GM18511 (cell line): Measurements from ENCODE around the gene RINT1.
"Not testable (repeated sequence)": the region's sequence is repeated elsewhere in the genome, so short reads cannot be mapped to it uniquely, and the experiment has no call there.

Experiments
- ATAC-seq: cut with Tn5 transposase; IDR thresholded peaks from one replicate; pipeline ENCODE4 v1.9.1; 2021; ENCODE audit warnings: mild to moderate bottlenecking, moderate library complexity; ENCODE audit not compliant: unreplicated experiment

RINT1 gene

GRCh38 chr7:105531792-105532671 lies at the start of gene RINT1:
RINT1 (plus strand) TSS chr7:105532201; CDS start chr7:105532316, 115 bp downstream.
- ATAC-seq = peak; percentile 94

- ATAC-seq = no peak
Measured at GRCh38 chr7:105487579-105488571, 44.1 kb upstream of the RINT1 start.

DNA sequence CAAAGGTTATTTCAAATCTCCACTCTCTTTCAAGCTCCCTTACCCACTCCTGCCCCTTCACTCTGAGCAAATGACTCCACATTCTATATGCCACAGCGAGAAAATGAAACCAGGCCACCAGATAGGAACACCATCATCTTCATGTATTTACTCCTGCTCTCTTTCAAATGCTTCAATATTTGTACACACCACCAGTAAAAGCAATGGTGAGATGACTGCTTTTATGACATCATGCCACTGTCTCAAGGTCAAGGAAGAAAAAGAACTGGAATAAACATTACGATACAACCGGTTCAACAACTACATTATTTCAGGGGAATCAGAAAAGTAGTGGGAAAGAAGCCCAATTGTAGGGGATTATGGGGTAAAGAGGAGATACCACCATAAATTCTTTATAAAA lies 42.6 kb upstream of the RINT1 start:
- no peak for ATAC-seq

GRCh38 chr7:105493196-105493922 lies 38.6 kb upstream of the RINT1 start:
- no peak for ATAC-seq

- no peak for ATAC-seq
Measured at GRCh38 chr7:105493923-105494315, 38.1 kb upstream of the RINT1 start.

GRCh38 chr7:105496521-105496920 lies 35.5 kb upstream of the RINT1 start:
- ATAC-seq = no peak

GRCh38 chr7:105497016-105497415 lies 35.0 kb upstream of the RINT1 start:
- no peak for ATAC-seq

GRCh38 chr7:105502173-105502572 lies 29.8 kb upstream of the RINT1 start:
- ATAC-seq = no peak

GRCh38 chr7:105512415-105512814 lies 19.6 kb upstream of the RINT1 start:
- ATAC-seq = no peak

DNA sequence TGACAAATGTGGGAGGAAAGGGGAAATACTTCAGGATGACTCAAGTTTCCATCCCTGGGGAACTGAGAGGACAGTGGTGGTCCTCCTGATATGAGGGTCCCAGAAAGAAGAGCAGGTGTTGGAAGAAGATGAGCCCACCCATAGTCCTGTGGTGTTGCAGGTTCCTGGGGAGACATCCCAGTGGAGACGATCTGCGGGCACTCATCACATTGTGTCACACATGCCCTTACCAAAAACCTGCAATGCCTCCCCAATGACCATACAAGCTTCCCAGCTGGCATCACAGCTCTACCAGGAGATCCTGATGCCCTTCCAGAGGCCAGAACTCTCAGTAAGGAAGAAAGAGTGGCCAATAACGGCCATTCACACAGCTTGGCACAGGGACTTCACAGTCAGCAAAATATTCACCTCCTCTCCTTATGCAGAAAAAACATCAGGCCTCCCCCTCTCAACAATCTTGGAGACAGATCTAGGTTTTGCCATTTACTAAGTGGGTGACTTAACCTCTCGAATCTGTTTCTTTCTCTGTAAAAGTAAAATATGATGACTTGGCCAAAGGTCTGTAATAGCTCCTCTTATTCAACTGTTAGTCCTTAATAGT lies 19.0 kb upstream of the RINT1 start:
- no peak for ATAC-seq

- ATAC-seq = not testable (repeated sequence)
Measured at GRCh38 chr7:105515610-105516009, 16.4 kb upstream of the RINT1 start.

DNA sequence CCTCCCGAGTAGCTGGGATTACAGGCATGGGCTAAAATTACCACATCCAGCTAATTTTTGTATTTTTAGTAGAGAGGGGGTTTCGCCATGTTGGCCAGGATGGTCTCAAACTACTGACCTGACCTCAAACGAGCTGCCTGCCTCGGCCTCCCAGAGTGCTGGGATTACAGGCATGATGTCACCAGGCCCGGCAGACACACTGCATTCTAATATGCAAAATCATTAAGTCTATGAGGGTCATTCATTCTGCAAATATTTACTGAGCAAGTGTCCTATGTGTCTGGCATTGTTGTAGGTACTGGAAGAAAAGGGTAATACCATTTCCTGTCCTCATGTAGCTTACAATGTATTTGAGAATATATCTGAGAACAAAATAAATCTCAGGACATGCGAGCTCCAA lies 12.6 kb upstream of the RINT1 start:
- no peak for ATAC-seq

- ATAC-seq = not testable (repeated sequence)
Measured at GRCh38 chr7:105520620-105521019, 11.4 kb upstream of the RINT1 start.

DNA sequence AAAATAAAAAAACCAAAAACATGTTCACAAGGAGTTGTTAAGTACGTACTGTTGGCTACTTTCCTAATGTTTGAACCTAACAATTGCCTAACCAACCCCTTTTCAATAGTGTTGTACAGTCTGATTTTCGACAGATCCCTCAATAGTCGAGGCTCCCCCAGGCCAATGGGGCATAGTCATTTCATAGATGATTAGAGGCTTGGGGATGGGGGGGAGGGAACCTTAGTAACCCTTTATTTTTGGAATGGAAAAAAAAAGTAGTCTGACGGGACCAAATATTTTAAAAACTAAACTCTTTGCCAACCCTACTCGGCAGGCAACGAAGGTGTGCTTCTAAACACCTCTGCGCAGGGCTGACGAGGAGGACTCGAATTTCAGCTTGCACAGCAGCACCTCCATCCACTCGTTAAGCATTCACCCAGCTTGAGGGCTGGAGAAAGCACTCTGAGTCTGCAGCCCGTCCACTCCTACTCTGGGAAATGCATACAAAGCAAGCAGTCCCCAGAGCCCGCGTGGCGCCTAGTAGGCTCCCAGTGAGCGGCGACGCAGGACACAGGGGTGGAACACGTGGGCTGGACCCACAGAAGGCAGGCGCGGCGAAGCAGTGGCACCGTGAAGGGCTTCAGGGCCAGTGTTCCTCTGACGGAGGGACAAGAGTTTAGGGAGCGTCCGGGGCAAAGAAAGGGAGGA lies 10.8 kb upstream of the RINT1 start:
- peak; percentile 48 for ATAC-seq

DNA sequence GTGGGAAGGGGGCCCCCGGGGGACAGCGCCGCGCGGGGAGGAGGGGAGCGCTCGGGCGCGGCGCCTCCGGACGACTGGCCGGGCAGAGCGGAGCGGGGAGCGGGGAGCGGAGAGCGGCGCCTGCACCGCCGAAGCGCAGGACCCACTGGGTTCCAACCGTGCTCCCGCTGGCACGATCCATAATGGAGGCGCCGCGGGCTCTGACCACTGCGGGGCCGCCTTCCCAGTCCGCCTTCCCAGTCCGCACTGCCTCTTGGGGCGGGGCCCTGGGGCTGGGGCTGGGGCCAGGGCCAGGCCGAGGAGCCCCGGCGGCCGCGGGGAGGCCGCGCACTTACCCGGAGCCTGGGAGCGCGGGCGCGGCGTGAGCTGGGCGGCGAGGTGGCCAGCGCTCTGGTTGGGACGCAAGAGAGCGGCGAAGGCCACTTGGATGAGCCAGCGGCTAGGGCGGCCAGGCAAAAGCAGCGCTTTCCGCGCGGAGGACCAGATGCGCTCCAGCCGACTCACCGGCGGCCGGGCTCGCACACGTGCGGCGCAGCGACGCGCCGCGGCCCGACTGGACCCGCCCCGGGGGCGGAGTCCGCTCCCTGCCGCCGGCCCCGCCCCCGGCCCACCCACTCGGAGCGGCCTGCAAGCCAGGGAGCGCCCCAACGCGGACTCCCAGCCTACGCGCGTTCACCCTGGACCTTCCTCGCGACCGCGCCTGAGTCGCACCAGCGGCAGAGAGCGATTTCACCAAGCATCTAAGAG lies 10.1 kb upstream of the RINT1 start, which contains the start of gene PUS7:
Gene PUS7, minus strand, starts transcription at position 555 of the 747 bp plus-strand sequence. CDS start 13,759 bp downstream, outside the sequence.
- ATAC-seq = peak; percentile 87

- not testable (repeated sequence) for ATAC-seq
Measured at GRCh38 chr7:105524423-105524822, 7.6 kb upstream of the RINT1 start.

GRCh38 chr7:105524840-105525239 lies 7.2 kb upstream of the RINT1 start:
- ATAC-seq = no peak

- not testable (repeated sequence) for ATAC-seq
Measured at GRCh38 chr7:105527737-105528136, 4.3 kb upstream of the RINT1 start.

DNA sequence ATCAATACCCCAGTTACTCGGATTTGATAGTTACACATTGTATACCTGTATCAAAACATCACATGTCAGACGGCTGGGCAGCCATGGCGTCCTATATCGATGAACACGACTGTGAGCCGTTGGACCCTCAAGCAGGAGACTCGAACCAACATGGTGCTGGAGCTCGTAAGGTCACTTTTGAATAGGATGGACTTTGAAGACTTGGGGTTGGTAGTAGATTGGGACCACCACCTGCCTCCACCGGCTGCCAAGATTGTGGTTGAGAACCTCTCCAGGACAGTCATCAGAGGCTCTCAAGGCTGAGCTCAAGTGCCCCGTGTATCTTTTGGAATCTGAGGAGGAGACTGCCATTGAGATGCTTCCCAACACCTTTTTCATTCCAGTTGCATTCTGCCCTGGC lies 1.9 kb upstream of the RINT1 start:
- ATAC-seq = no peak
